Measurements from ENCODE around the gene EZH1. TPM values are rescaled to one million over a fixed set of nuclear protein-coding genes. Genes with fewer than 3 reads are reported as not detected.

The EZH1 gene
- total and polyA plus RNA-seq, 10 of the 15 experiments (the other 5 are each of a cell fraction or from before 2014, with no cell fraction given), result 6.1 to 43.3 (median 16.8) TPM

- TF ChIP-seq ETV6 (conservative IDR thresholded peaks at IDR 0.05 in 1 of 2, IDR thresholded peaks at IDR 0.05 in 1 of 2; ENCODE audit: borderline replicate concordance in 1 of 2, low read depth in 1 of 2) (no peak), SUZ12 (IDR thresholded peaks at IDR 0.05; ENCODE audit: unreplicated experiment) (no peak), MXI1 (IDR thresholded peaks at IDR 0.05; ENCODE audit: low read depth, low read length) (peak; percentile 63), EZH2 (IDR thresholded peaks at IDR 0.05; ENCODE audit: borderline replicate concordance, control insufficient read depth, low read depth, low read length) (no peak), TBL1XR1 (IDR thresholded peaks at IDR 0.05; ENCODE audit: low read depth, low read length) (no peak), NFYA (IDR thresholded peaks at IDR 0.05; ENCODE audit: borderline replicate concordance, low read depth, low read length) (peak; percentile 5; the same call in 1 of the 2 replicates), ZNF687 (IDR thresholded peaks at IDR 0.05) (no peak), YBX1 (IDR thresholded peaks at IDR 0.05) (no peak), BCL3 (IDR thresholded peaks at IDR 0.05; ENCODE audit: borderline replicate concordance, insufficient read depth, low read depth, low read length, poor library complexity, severe bottlenecking) (no peak), FOXK2 (IDR thresholded peaks at IDR 0.05) (no peak), PML (IDR thresholded peaks at IDR 0.05; ENCODE audit: low read length) (no peak), MEF2A (IDR thresholded peaks at IDR 0.05; ENCODE audit: insufficient read depth, low read depth, low read length) (no peak), ZBED1 (IDR thresholded peaks at IDR 0.05; ENCODE audit: borderline replicate concordance) (no peak), POU2F2 (IDR thresholded peaks at IDR 0.05; ENCODE audit: borderline replicate concordance, low read depth, low read length) (no peak), PBX3 (IDR thresholded peaks at IDR 0.05; ENCODE audit: insufficient replicate concordance, low read depth, low read length) (no peak)
- TF ChIP-seq, protein P1, sequence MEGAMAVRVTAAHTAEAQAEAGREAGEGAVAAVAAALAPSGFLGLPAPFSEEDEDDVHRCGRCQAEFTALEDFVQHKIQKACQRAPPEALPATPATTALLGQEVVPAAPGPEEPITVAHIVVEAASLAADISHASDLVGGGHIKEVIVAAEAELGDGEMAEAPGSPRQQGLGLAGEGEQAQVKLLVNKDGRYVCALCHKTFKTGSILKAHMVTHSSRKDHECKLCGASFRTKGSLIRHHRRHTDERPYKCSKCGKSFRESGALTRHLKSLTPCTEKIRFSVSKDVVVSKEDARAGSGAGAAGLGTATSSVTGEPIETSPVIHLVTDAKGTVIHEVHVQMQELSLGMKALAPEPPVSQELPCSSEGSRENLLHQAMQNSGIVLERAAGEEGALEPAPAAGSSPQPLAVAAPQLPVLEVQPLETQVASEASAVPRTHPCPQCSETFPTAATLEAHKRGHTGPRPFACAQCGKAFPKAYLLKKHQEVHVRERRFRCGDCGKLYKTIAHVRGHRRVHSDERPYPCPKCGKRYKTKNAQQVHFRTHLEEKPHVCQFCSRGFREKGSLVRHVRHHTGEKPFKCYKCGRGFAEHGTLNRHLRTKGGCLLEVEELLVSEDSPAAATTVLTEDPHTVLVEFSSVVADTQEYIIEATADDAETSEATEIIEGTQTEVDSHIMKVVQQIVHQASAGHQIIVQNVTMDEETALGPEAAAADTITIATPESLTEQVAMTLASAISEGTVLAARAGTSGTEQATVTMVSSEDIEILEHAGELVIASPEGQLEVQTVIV (IDR thresholded peaks at IDR 0.05; ENCODE audit: borderline replicate concordance, partially characterized antibody), result no peak
- TF ChIP-seq, protein P2, sequence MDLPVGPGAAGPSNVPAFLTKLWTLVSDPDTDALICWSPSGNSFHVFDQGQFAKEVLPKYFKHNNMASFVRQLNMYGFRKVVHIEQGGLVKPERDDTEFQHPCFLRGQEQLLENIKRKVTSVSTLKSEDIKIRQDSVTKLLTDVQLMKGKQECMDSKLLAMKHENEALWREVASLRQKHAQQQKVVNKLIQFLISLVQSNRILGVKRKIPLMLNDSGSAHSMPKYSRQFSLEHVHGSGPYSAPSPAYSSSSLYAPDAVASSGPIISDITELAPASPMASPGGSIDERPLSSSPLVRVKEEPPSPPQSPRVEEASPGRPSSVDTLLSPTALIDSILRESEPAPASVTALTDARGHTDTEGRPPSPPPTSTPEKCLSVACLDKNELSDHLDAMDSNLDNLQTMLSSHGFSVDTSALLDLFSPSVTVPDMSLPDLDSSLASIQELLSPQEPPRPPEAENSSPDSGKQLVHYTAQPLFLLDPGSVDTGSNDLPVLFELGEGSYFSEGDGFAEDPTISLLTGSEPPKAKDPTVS (IDR thresholded peaks at IDR 0.05; ENCODE audit: low read depth, low read length), result no peak
These were observed 67.6 kb downstream of the EZH1 start (continued) for GRCh38 chr17:42677012-42677857.

Data from GM12878 (cell line).